Lung (tissue), 12 donors: ENCODE data around the gene PLEKHH1. TPM values are rescaled to one million over a fixed set of nuclear protein-coding genes. Genes with fewer than 3 reads are reported as not detected.

Experiments used
- ATAC-seq: fragments of 200-7000 bp; cut with Tn5 transposase; one replicate; pipeline ENCODE4 v1.9.1; 2020; ENCODE audit warnings: moderate number of reproducible peaks; ENCODE audit not compliant: insufficient read depth, low FRiP score
- DNase-seq, 3 donors: peaks; one replicate each; pipeline ENCODE4 v3.0.0-alpha.2; 2013 to 2017
- H3K27ac ChIP-seq, 2 donors: one replicate each; pipeline ENCODE4 v1.5.1; 2013; ENCODE audit warnings: mild to moderate bottlenecking in 2 of 2, moderate library complexity in 2 of 2, control low read depth in 1 of 2, inconsistent platforms in 1 of 2, low read depth in 1 of 2, low read length in 1 of 2
- H3K27me3 ChIP-seq, 3 donors: one replicate each; pipeline ENCODE4 v1.5.1; 2013; ENCODE audit warnings: low read length in 2 of 3; ENCODE audit not compliant: control insufficient read depth in 3 of 3, insufficient read depth in 3 of 3
- H3K36me3 ChIP-seq, 4 donors: one replicate each; pipeline ENCODE4 v1.5.1; 2013; ENCODE audit warnings: low read length in 4 of 4, mild to moderate bottlenecking in 1 of 4, moderate library complexity in 1 of 4; ENCODE audit not compliant: control insufficient read depth in 4 of 4, insufficient read depth in 4 of 4
- H3K4me1 ChIP-seq, 5 donors: one replicate each; pipeline ENCODE4 v1.5.1; 2013; ENCODE audit warnings: low read length in 5 of 5, mild to moderate bottlenecking in 2 of 5, moderate library complexity in 1 of 5; ENCODE audit not compliant: control insufficient read depth in 5 of 5, insufficient read depth in 5 of 5
- H3K4me3 ChIP-seq: one replicate; pipeline ENCODE4 v1.5.1; 2013; ENCODE audit warnings: mild to moderate bottlenecking, control low read depth, moderate library complexity
- H3K9ac ChIP-seq, 2 donors: one replicate each; pipeline ENCODE4 v1.5.1; 2013; ENCODE audit warnings: low read length in 2 of 2, control low read depth in 1 of 2; ENCODE audit not compliant: insufficient read depth in 1 of 2
- H3K9me3 ChIP-seq, 4 donors: one replicate each; pipeline ENCODE4 v1.5.1; 2013; ENCODE audit warnings: low read length in 3 of 4, mild to moderate bottlenecking in 1 of 4, moderate library complexity in 1 of 4; ENCODE audit not compliant: control insufficient read depth in 4 of 4, insufficient read depth in 3 of 4
- WGBS, 2 donors: extraction: QIAGEN DNeasy Blood & Tissue Kit; methylation state at CpG; one replicate each; pipeline ENCODE4 v1.1.7; 2013; 5-methylcytosine and 5-hydroxymethylcytosine counted together
- polyA plus RNA-seq, 2 donors: library from polyadenylated mRNA; stranded (reverse); fragments of 200-250 nt; gene quantifications; one replicate each; pipeline ENCODE4 v1.2.1, GENCODE V29; 2013
- total RNA-seq, 2 donors: library from RNA; depleted of rRNA in 1 of 2; stranded (reverse); fragments of >200 nt in 1 of 2; gene quantifications; one replicate each; pipeline ENCODE4 v1.2.1, GENCODE V29; 2014 to 2021
- TF ChIP-seq, protein P1 (sequence below): IDR thresholded peaks from 2 replicates; pipeline ENCODE4 v1.5.1; 2012; ENCODE audit warnings: mild to moderate bottlenecking; ENCODE audit errors: control extremely low read depth, extremely low read depth
- donor health status: control.
- donor health status: control.
- donor health status: Bipolar disorder and iron deficiency.
- donor health status: healthy.
- donor health status: DM: yes; HTN: yes; CAD: no.

Gene PLEKHH1
- total and polyA plus RNA-seq, 4 donors: 0.80 to 9.3 (median 2.9) TPM

DNA sequence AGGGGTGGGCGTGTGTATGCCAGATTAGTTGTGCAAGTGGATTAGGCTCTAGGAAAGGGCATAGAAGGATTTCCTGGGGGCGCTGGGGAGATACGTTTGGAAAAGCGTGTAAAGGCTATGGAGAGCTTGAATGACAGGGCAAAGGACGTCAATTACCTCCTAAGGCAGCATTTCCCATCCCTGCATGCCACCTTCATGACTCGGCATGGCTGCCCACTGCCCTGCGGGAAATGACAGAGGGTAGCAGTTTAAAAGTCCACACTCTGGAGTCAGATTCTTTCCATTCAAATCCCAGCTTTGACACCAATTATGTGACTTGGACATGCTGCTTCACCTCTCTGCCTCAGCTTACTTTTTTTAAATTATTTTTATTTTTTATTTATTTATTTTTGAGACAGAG, 29.8 kb upstream of the PLEKHH1 start:
- ATAC-seq: no peak
- Histone ChIP-seq H3K4me1 (no peaks in the 10 kb centered on the region), H3K27me3 (peaks cover 0 to 3% (median 0%) of the 10 kb centered on the region in 3 donors), H3K36me3 (no peaks in the 10 kb centered on the region), H3K9me3 (no peaks in the 10 kb centered on the region), H3K27ac (no peak overlapping the region), H3K4me3 (no peak overlapping the region), H3K9ac (no peak overlapping the region)
- whole genome bisulfite sequencing, 2 donors: 67 to 72% methylated on average over 7 of the region's 7 CpGs
- TF ChIP-seq, protein P1, sequence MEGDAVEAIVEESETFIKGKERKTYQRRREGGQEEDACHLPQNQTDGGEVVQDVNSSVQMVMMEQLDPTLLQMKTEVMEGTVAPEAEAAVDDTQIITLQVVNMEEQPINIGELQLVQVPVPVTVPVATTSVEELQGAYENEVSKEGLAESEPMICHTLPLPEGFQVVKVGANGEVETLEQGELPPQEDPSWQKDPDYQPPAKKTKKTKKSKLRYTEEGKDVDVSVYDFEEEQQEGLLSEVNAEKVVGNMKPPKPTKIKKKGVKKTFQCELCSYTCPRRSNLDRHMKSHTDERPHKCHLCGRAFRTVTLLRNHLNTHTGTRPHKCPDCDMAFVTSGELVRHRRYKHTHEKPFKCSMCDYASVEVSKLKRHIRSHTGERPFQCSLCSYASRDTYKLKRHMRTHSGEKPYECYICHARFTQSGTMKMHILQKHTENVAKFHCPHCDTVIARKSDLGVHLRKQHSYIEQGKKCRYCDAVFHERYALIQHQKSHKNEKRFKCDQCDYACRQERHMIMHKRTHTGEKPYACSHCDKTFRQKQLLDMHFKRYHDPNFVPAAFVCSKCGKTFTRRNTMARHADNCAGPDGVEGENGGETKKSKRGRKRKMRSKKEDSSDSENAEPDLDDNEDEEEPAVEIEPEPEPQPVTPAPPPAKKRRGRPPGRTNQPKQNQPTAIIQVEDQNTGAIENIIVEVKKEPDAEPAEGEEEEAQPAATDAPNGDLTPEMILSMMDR: no peak
- DNase-seq: no peak

DNA sequence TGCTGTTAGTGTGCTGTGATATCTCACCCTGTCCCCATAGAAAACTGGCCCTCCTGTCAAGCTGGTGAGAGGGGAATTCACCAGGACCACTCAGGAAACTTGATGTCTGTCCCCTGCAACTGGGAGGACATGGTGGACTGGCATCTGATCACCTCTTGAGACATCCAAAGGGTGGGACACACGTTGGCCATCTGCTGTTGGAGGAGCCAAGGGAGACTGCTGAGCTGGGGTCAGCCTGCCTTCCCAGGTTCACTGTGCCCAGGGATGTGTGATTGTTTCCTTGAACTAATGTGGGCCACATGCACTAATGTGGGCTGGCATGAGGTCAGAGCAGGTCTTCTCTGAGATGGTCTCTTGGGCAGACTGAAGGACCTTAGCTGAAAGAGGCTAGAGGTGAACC, 27.8 kb upstream of the PLEKHH1 start:
- H3K4me3 ChIP-seq: no peak overlapping the region
- no peak overlapping the region for H3K27ac ChIP-seq
- no peaks in the 10 kb centered on the region for H3K4me1 ChIP-seq
- no peak overlapping the region for H3K9ac ChIP-seq
- H3K36me3 ChIP-seq: no peaks in the 10 kb centered on the region
- DNase-seq (no peak), ATAC-seq (no peak)
- TF ChIP-seq, protein P1: no peak
- peaks cover 0 to 3% (median 0%) of the 10 kb centered on the region in 3 donors for H3K27me3 ChIP-seq
- H3K9me3 ChIP-seq: no peaks in the 10 kb centered on the region
- WGBS, 2 donors: 72 to 74% methylated on average over 1 of the region's 1 CpG

DNA sequence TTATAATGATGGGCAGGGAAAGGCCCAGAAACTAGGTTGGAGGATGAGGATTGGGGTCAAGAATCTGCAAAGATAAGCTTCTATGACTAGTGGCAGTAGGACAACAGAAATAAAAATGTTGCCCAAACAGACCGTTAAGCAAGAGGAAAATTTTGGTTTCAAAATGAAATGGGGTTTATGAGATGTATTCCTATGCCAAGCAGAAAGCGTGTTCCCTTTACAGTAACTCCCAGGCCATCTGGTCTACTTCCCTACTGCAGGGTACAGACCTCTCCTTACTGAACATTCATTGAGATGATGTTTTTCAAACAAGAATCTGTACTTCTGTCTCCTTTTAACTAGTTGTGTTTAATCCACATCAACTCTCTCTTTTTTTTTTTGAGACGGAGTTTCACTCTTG, 24.1 kb upstream of the PLEKHH1 start:
- TF ChIP-seq, protein P1: no peak
- 42 to 45% methylated on average over 3 of the region's 3 CpGs for WGBS, 2 donors
- no peaks in the 10 kb centered on the region for H3K9me3 ChIP-seq
- no peak for DNase-seq
- no peak overlapping the region for H3K4me3 ChIP-seq
- H3K4me1 ChIP-seq: peaks cover 0 to 2% (median 0%) of the 10 kb centered on the region in 5 donors
- no peak overlapping the region for H3K9ac ChIP-seq
- H3K27ac ChIP-seq: no peak overlapping the region
- peak; percentile 83 for ATAC-seq
- H3K27me3 ChIP-seq: peaks cover 0 to 3% (median 0%) of the 10 kb centered on the region in 3 donors
- no peaks in the 10 kb centered on the region for H3K36me3 ChIP-seq

DNA sequence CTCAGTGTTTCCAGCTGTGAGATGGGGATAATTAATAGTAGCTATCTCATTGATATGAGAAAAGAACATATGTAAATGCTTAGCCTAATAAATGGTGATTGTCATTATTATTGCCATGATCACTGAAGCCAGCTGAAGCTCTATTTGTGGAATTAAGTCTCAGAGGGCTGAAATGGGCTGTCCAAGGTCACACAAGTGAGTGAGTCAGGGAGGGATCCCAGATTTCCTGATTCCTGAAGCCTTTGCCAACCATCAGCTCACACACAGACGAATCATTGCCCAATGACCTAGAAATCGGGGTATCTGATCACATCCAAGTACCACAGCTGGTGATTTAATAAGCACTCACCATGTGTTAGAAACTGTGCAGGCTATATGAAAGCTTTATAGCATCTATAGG, 23.0 kb upstream of the PLEKHH1 start:
- H3K9me3 ChIP-seq: no peaks in the 10 kb centered on the region
- no peaks in the 10 kb centered on the region for H3K36me3 ChIP-seq
- TF ChIP-seq, protein P1: no peak
- peaks cover 0 to 6% (median 0%) of the 10 kb centered on the region in 5 donors for H3K4me1 ChIP-seq
- H3K27ac ChIP-seq: no peak overlapping the region
- no peak for ATAC-seq
- peak in 1 of 3 donors; percentile 33 for DNase-seq
- 57 to 64% methylated on average over 2 of the region's 2 CpGs for WGBS, 2 donors
- H3K9ac ChIP-seq: no peak overlapping the region
- no peak overlapping the region for H3K4me3 ChIP-seq
- H3K27me3 ChIP-seq: peaks cover 0 to 3% (median 0%) of the 10 kb centered on the region in 3 donors
